H9 (cell line): ENCODE results near the gene FBL. TPM values are rescaled to one million over a fixed set of nuclear protein-coding genes. Genes with fewer than 3 reads are reported as not detected.
"Not testable (repeated sequence)": the region's sequence is repeated elsewhere in the genome, so short reads cannot be mapped to it uniquely, and the experiment has no call there.

ENCODE experiments used
- DNase-seq: peaks from one replicate; pipeline ENCODE4 v3.0.0-alpha.2; 2017
- H2AFZ ChIP-seq: one replicate; pipeline ENCODE4 v1.6.1; 2013; ENCODE audit warnings: mild to moderate bottlenecking, low read length, control low read depth, moderate library complexity
- H2AK5ac ChIP-seq: 2 replicates; pipeline ENCODE4 v1.6.1; 2013; ENCODE audit warnings: low read length, control low read depth, mixed read lengths; ENCODE audit not compliant: insufficient read length
- H2BK120ac ChIP-seq: one replicate; pipeline ENCODE4 v1.6.1; 2013; ENCODE audit warnings: low read depth, mild to moderate bottlenecking, low read length, control low read depth, inconsistent platforms; ENCODE audit not compliant: poor library complexity, severe bottlenecking
- H2BK12ac ChIP-seq: 2 replicates; pipeline ENCODE4 v1.6.1; 2013; ENCODE audit warnings: low read length, control low read depth, mixed read lengths, low read depth; ENCODE audit not compliant: insufficient read length
- H2BK15ac ChIP-seq: 2 replicates; pipeline ENCODE4 v1.6.1; 2013; ENCODE audit warnings: low read depth, low read length, control low read depth
- H2BK20ac ChIP-seq: one replicate; pipeline ENCODE4 v1.6.1; 2013; ENCODE audit warnings: low read depth, mild to moderate bottlenecking, low read length, control low read depth, inconsistent platforms; ENCODE audit not compliant: poor library complexity, severe bottlenecking
- H2BK5ac ChIP-seq: 2 replicates; pipeline ENCODE4 v1.6.1; 2013; ENCODE audit warnings: low read length, control low read depth, mixed read lengths; ENCODE audit not compliant: insufficient read length
- H3K14ac ChIP-seq: 2 replicates; pipeline ENCODE4 v1.6.1; 2013; ENCODE audit warnings: low read length, control low read depth; ENCODE audit not compliant: insufficient read depth
- H3K18ac ChIP-seq: 2 replicates; pipeline ENCODE4 v1.6.1; 2013; ENCODE audit warnings: low read depth, mild to moderate bottlenecking, mixed read lengths, low read length, control low read depth; ENCODE audit not compliant: insufficient read length
- H3K23ac ChIP-seq: 2 replicates; pipeline ENCODE4 v1.6.1; 2013; ENCODE audit warnings: low read length, control low read depth, mixed read lengths, low read depth; ENCODE audit not compliant: insufficient read length
- H3K23me2 ChIP-seq: 2 replicates; pipeline ENCODE4 v1.6.1; 2013; ENCODE audit warnings: low read depth, mild to moderate bottlenecking, mixed read lengths, low read length, control low read depth; ENCODE audit not compliant: insufficient read length, poor library complexity, severe bottlenecking
- H3K27ac ChIP-seq: 2 replicates; pipeline ENCODE4 v1.5.1; 2013; ENCODE audit warnings: low read length, control low read depth, mixed read lengths, low read depth; ENCODE audit not compliant: insufficient read length
- H3K27me3 ChIP-seq: 2 replicates; pipeline ENCODE4 v1.6.1; 2013; ENCODE audit warnings: low read length, control low read depth, inconsistent platforms; ENCODE audit not compliant: insufficient read depth
- H3K4ac ChIP-seq: 2 replicates; pipeline ENCODE4 v1.6.1; 2013; ENCODE audit warnings: low read depth, mild to moderate bottlenecking, control low read depth, inconsistent platforms, low read length, moderate library complexity
- H3K4me1 ChIP-seq: 2 replicates; pipeline ENCODE4 v1.6.1; 2013; ENCODE audit warnings: low read length, control low read depth, inconsistent platforms; ENCODE audit not compliant: insufficient read depth
- H3K4me2 ChIP-seq: 2 replicates; pipeline ENCODE4 v1.6.1; 2013; ENCODE audit warnings: low read length, control low read depth, mixed read lengths; ENCODE audit not compliant: insufficient read length, insufficient read depth
- H3K56ac ChIP-seq: 2 replicates; pipeline ENCODE4 v1.6.1; 2013; ENCODE audit warnings: low read depth, mild to moderate bottlenecking, mixed read lengths, low read length, control low read depth; ENCODE audit not compliant: insufficient read length
- H3K79me1 ChIP-seq: 2 replicates; pipeline ENCODE4 v1.6.1; 2013; ENCODE audit warnings: low read depth, mild to moderate bottlenecking, moderate library complexity, low read length, control low read depth, inconsistent platforms; ENCODE audit not compliant: insufficient read depth, poor library complexity, severe bottlenecking
- H3K79me2 ChIP-seq: 2 replicates; pipeline ENCODE4 v1.6.1; 2013; ENCODE audit warnings: low read length, control low read depth, inconsistent platforms; ENCODE audit not compliant: insufficient read depth
- H3K9ac ChIP-seq: 2 replicates; pipeline ENCODE4 v1.6.1; 2013; ENCODE audit warnings: low read length, control low read depth, mixed read lengths; ENCODE audit not compliant: insufficient read length; ENCODE audit errors: extremely low read depth
- H3K9me3 ChIP-seq: one replicate; pipeline ENCODE4 v1.6.1; 2013; ENCODE audit warnings: low read depth, low read length, inconsistent platforms; ENCODE audit not compliant: control insufficient read depth
- H3T11ph ChIP-seq: one replicate; pipeline ENCODE4 v1.6.1; 2013; ENCODE audit warnings: mild to moderate bottlenecking, low read length, control low read depth, inconsistent platforms
- H4K20me1 ChIP-seq: one replicate; pipeline ENCODE4 v1.6.1; 2013; ENCODE audit not compliant: control insufficient read depth, insufficient read length, insufficient read depth
- H4K5ac ChIP-seq: 2 replicates; pipeline ENCODE4 v1.6.1; 2013; ENCODE audit warnings: low read depth, mild to moderate bottlenecking, mixed read lengths, low read length, control low read depth; ENCODE audit not compliant: insufficient read length
- H4K8ac ChIP-seq: replicated peaks from 2 replicates; pipeline ENCODE4 v1.6.1; 2013; ENCODE audit warnings: low read length, control low read depth, mixed read lengths, low read depth; ENCODE audit not compliant: insufficient read length
- H4K91ac ChIP-seq: 2 replicates; pipeline ENCODE4 v1.6.1; 2013; ENCODE audit warnings: low read depth, mild to moderate bottlenecking, moderate library complexity, mixed read lengths, low read length, control low read depth; ENCODE audit not compliant: insufficient read length
- H3K27ac Mint-ChIP-seq, 3 experiments: 2 replicates in 2 of 3; 3 replicates in 1 of 3; pipeline ENCODE4 v1.8.0; 2020 to 2021; ENCODE audit warnings: mixed read lengths in 3 of 3, mild to moderate bottlenecking in 1 of 3, moderate library complexity in 1 of 3
- H3K27me3 Mint-ChIP-seq: 2 replicates; pipeline ENCODE4 v1.8.0; 2021; ENCODE audit warnings: low read depth, mild to moderate bottlenecking, moderate library complexity, mixed read lengths
- H3K36me3 Mint-ChIP-seq, 3 experiments: 2 replicates in 2 of 3; 3 replicates in 1 of 3; pipeline ENCODE4 v1.8.0; 2020 to 2021; ENCODE audit warnings: low read depth in 3 of 3, mixed read lengths in 3 of 3; ENCODE audit not compliant: insufficient read depth in 1 of 3
- H3K4me1 Mint-ChIP-seq, 2 experiments: 2 replicates each; pipeline ENCODE4 v1.8.0; 2020; ENCODE audit warnings: mixed read lengths in 2 of 2
- H3K4me3 Mint-ChIP-seq, 2 experiments: 2 replicates in 1 of 2; 3 replicates in 1 of 2; pipeline ENCODE4 v1.8.0; 2020 to 2021; ENCODE audit warnings: mild to moderate bottlenecking in 2 of 2, mixed read lengths in 2 of 2, moderate library complexity in 1 of 2
- H3K9me3 Mint-ChIP-seq, 2 experiments: 2 replicates in 1 of 2; 3 replicates in 1 of 2; pipeline ENCODE4 v1.8.0; 2020; ENCODE audit warnings: mild to moderate bottlenecking in 2 of 2, mixed read lengths in 2 of 2, moderate library complexity in 1 of 2
- CTCF ChIP-seq: fragments of 200-600 bp; sonication (generic); conservative IDR thresholded peaks from 3 replicates; pipeline ENCODE4 v1.8.0; 2021; ENCODE audit warnings: antibody characterized with exemption, mild to moderate bottlenecking
- WGBS: extraction: QIAGEN DNeasy Blood & Tissue Kit; methylation state at CpG from one replicate; pipeline ENCODE4 v1.1.7; 2013; ENCODE audit warnings: missing lambda C conversion rate, low lambda C conversion rate, mixed read lengths; ENCODE audit not compliant: insufficient read length; ENCODE audit errors: extremely low coverage; 5-methylcytosine and 5-hydroxymethylcytosine counted together
- total RNA-seq: library from RNA; stranded (reverse); gene quantifications from 2 replicates; pipeline ENCODE4 v1.2.1, GENCODE V29; 2021

The FBL gene
- total RNA-seq, 1 experiment from 2014 or later: 625 TPM

- H3K4me1 ChIP-seq: no peaks in the 10 kb centered on the region
- H4K5ac ChIP-seq: no peak overlapping the region
- no peaks in the 10 kb centered on the region for H3K79me2 ChIP-seq
- no peak overlapping the region for H2AK5ac ChIP-seq
- H4K91ac ChIP-seq: no peak overlapping the region
- no peak overlapping the region for H2BK5ac ChIP-seq
- no peak overlapping the region for H3K18ac ChIP-seq
- no peaks in the 10 kb centered on the region for H3K79me1 ChIP-seq
- no peak overlapping the region for H2BK20ac ChIP-seq
- H3K14ac ChIP-seq: no peak overlapping the region
- H3K9me3 ChIP-seq: no peaks in the 10 kb centered on the region
- H3K27ac Mint-ChIP-seq: no peak overlapping the region
- H2AFZ ChIP-seq: no peak overlapping the region
- no peak overlapping the region for H3K23ac ChIP-seq
- no peaks in the 10 kb centered on the region for H3K27me3 ChIP-seq
- TF ChIP-seq CTCF: no peak
- no peak overlapping the region for H3K4ac ChIP-seq
- no peaks in the 10 kb centered on the region for H3K27me3 Mint-ChIP-seq
- no peak overlapping the region for H3K4me2 ChIP-seq
- H3K9ac ChIP-seq: no peak overlapping the region
- no peak for DNase-seq
- H3K9me3 Mint-ChIP-seq: no peaks in the 10 kb centered on the region
- peaks cover 0 to 13% (median 0%) of the 10 kb centered on the region in 3 experiments; a peak in 1 of 7 replicates for H3K36me3 Mint-ChIP-seq
- H2BK12ac ChIP-seq: no peak overlapping the region
- H2BK120ac ChIP-seq: no peak overlapping the region
- no peak overlapping the region for H3K27ac ChIP-seq
- H2BK15ac ChIP-seq: no peak overlapping the region
- H3K4me3 Mint-ChIP-seq: no peak overlapping the region
- H3K56ac ChIP-seq: no peak overlapping the region
- H3K23me2 ChIP-seq: no peaks in the 10 kb centered on the region
- no peaks in the 10 kb centered on the region for H4K20me1 ChIP-seq
- no peak overlapping the region for H3T11ph ChIP-seq
- no peaks in the 10 kb centered on the region for H3K4me1 Mint-ChIP-seq
- no CpG with 5 or more reads among the region's 3 CpGs for WGBS
- no peak overlapping the region for H4K8ac ChIP-seq
Measured at GRCh38 chr19:39814595-39814994, 31.6 kb downstream of the FBL start.

GRCh38 chr19:39814111-39814510, 32.1 kb downstream of the FBL start:
- H3K4me2 ChIP-seq, H3K4me1 Mint-ChIP-seq, H2BK120ac ChIP-seq, H3K27ac ChIP-seq, H3K9me3 Mint-ChIP-seq, H4K91ac ChIP-seq, H2AFZ ChIP-seq, H3K27me3 Mint-ChIP-seq, H3K79me1 ChIP-seq, H2AK5ac ChIP-seq, H4K5ac ChIP-seq, H4K8ac ChIP-seq, H3K9me3 ChIP-seq, H2BK12ac ChIP-seq, H3K4ac ChIP-seq, H3K14ac ChIP-seq, DNase-seq, H3T11ph ChIP-seq, H3K4me1 ChIP-seq, H3K56ac ChIP-seq, H2BK15ac ChIP-seq, H3K4me3 Mint-ChIP-seq, H3K18ac ChIP-seq, H3K9ac ChIP-seq, H3K27ac Mint-ChIP-seq, H3K79me2 ChIP-seq, H2BK5ac ChIP-seq, H3K23me2 ChIP-seq, H3K23ac ChIP-seq, H2BK20ac ChIP-seq, H4K20me1 ChIP-seq, H3K27me3 ChIP-seq: not testable (repeated sequence)
- H3K36me3 Mint-ChIP-seq: peaks cover 0 to 13% (median 0%) of the 10 kb centered on the region in 3 experiments; a peak in 1 of 7 replicates
- no CpG with 5 or more reads among the region's 6 CpGs for WGBS
